GM12864 (cell line): ENCODE measurements around the gene SCMH1.
"Not testable (repeated sequence)": the region's sequence is repeated elsewhere in the genome, so short reads cannot be mapped to it uniquely, and the experiment has no call there.

Experiments
- DNase-seq: peaks from one replicate; pipeline ENCODE4 v3.0.0-alpha.2; 2011; ENCODE audit warnings: low read depth
- H3K4me3 ChIP-seq: 2 replicates; pipeline ENCODE4 v1.5.1; 2011; ENCODE audit warnings: mild to moderate bottlenecking, low read depth, low read length, control low read depth
- TF ChIP-seq, protein P1 (sequence below): IDR thresholded peaks from 2 replicates; pipeline ENCODE4 v1.5.1; 2011; ENCODE audit warnings: low read depth, mild to moderate bottlenecking, moderate library complexity, low read length, control low read depth, inconsistent platforms; ENCODE audit errors: missing control alignments

The SCMH1 gene

DNA sequence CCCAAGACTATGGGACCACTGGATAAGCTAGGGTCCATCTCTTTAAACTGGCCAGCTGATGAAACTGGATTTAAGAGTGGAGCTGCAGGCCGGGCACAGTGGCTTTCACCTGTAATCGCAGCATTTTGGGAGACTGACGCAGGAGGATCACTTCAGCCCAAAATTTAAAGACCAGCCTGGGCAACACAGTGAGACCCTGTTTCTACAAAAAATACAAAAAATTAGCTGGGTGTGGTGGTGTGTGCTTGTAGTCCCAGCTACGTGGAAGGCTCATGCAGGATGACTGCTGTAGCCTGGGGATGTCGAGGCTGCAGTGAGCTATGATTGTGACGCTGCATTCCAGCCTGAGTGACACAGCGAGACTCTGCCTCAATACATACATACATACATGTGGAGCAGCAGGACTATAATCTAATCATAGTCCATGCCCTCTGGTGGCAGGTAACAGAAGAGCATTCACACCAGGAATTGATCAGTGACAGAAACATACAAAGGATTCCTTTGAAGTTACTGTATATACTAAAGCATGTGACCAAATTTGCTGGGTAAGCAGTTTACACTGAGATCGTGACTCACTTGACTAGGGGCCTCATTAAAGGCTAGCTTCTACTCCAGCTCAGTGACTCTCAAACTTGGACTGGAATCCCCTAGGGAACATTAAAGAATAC is 119.1 kb downstream of the SCMH1 start:
- TF ChIP-seq, protein P1, sequence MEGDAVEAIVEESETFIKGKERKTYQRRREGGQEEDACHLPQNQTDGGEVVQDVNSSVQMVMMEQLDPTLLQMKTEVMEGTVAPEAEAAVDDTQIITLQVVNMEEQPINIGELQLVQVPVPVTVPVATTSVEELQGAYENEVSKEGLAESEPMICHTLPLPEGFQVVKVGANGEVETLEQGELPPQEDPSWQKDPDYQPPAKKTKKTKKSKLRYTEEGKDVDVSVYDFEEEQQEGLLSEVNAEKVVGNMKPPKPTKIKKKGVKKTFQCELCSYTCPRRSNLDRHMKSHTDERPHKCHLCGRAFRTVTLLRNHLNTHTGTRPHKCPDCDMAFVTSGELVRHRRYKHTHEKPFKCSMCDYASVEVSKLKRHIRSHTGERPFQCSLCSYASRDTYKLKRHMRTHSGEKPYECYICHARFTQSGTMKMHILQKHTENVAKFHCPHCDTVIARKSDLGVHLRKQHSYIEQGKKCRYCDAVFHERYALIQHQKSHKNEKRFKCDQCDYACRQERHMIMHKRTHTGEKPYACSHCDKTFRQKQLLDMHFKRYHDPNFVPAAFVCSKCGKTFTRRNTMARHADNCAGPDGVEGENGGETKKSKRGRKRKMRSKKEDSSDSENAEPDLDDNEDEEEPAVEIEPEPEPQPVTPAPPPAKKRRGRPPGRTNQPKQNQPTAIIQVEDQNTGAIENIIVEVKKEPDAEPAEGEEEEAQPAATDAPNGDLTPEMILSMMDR = peak; percentile 56
- DNase-seq = no peak
- H3K4me3 ChIP-seq = no peak overlapping the region

DNA sequence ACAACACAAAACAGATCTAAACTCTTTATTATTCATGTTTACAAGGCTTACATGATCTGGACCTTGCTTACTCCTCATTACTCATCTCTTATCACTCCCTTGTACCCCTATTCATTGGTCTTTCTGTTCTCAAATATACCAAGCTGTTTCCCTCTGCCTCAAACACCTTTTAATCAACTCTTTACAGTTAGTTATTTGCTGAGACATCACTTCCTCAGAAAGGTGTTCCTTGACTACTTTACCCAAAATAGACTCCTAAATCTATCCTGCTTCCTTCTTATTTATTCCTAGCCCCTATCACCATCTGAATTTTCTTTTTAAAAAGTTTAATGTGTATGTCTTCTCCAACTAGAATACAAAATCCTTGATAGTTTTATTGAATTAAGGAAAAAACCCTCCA is 120.0 kb downstream of the SCMH1 start:
- TF ChIP-seq, protein P1 = no peak
- H3K4me3 ChIP-seq = no peak overlapping the region
- no peak for DNase-seq

DNA sequence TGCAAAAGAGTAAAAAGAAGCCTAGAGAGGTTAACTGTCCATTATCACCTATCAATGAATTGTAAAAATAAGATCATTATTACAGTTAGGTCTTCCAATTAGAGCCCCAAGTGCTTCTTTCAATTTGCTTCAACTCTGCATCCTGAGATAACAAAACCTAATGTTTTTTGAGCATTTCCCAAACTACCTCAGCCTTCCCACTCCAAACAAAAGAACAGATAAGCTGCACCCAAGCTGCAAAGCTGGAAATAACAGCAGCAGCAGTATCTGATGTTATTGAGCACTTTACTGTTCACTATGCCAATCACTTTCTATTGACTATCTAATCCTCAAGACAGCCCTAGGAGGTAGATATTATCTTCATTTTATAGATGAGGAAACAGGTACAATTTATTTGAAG is 123.5 kb downstream of the SCMH1 start:
- no peak for DNase-seq
- TF ChIP-seq, protein P1 = no peak
- no peak overlapping the region for H3K4me3 ChIP-seq

DNA sequence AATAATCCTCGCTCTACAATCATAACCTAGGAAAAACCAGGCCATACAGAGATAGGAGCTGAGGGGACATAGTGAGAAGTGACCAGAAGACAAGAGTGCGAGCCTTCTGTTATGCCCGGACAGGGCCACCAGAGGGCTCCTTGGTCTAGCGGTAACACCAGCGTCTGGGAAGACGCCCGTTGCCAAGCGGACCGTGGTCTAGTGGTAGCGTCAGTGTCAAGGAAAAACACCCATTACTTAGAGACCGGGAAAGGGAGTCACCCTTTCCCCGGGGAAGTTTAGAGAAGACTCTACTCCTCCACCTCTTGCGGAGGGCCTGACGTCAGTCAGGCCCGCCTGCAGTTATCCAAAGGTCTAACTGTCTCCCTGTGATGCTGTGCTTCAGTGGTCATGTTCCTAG is 124.9 kb downstream of the SCMH1 start:
- not testable (repeated sequence) for DNase-seq, H3K4me3 ChIP-seq

DNA sequence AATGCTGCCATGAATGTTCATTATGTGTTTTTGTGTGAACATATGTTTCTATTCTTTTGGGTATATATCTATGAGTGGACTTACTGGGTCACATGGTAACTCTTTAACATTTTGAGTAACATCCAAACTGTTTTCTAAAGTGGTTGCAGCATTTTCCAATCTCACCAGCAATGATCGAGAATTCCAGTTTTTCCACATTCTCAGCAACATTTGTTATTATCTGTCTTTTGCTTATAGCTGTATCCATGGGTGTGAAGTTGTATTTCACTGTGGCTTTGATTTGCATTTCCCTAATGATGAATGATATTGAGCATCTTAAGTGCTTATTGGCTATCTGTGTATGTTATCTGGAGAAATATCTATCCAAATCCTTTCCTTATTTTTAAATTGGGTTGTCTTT is 131.4 kb downstream of the SCMH1 start:
- H3K4me3 ChIP-seq = no peak overlapping the region
- no peak for DNase-seq
- TF ChIP-seq, protein P1 = no peak

DNA sequence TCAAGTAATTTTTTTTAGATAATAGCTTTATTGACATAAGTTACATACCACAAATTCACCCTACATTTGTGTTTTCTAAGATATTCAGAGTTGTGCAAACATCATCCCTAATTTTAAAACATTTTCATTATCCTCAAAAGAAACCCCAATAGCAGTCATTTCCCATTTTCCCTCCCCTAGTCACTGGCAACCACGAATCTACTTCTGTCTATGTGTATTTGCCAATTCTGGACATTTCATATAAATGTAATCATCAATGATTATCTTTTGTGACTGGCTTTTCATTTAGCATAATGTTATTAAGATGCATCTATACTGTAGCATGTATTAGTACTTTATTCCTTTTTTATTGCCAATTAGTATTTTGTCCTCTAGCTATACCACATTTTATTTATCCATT is 131.8 kb downstream of the SCMH1 start:
- no peak overlapping the region for H3K4me3 ChIP-seq
- DNase-seq = no peak
- TF ChIP-seq, protein P1 = no peak

DNA sequence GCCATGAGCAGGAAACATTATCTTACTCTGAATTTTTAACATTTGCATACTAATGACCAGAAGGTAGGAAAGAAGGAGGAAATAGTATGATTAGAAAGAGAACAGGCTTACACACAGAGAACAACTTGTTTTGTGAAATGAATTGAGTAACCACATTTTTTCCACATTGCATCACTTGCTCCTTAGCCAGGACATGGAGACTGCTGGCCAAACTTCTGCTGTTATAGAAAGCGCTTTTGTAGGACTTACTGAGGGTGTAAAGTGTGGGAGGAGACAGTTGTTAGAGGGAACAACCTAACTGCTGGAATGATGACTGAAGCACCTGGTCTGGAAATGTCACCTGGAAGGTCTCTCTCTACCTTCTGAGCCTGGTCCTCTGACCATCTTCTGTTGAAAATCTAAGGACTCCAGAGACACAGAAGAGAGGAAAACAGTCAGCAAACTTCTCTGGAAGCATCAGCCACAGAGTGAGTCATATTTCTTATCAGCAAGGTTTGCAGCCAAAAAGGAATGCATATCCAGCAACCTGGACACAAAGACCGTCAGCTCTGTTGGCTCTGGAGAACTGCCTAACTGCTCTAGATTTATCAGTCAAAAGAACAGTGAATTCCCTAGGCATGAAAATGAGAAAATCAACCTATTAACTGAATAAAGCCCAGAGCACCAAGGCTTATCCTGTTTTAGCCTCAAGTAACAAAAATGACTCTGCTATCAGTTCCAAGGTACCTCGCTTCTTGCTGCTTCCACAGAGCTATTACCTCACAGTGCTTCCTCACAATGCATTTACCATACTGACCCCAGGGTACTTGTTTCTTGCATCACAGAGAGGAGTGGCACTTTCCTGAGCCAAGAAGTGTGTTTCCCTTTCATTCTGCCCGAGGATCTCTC is 132.6 kb downstream of the SCMH1 start:
- DNase-seq = no peak
- H3K4me3 ChIP-seq = no peak overlapping the region

More for the DNA sequence above, 132.6 kb downstream of the SCMH1 start:
- TF ChIP-seq, protein P1 = no peak
